Measurements from ENCODE around the gene ATG7. TPM values are rescaled to one million over a fixed set of nuclear protein-coding genes. Genes with fewer than 3 reads are reported as not detected.

The ATG7 gene
- total RNA-seq, 1 experiment from 2014 or later: 29.3 TPM

- peak; percentile 85 for ATAC-seq
- peak overlapping the region; percentile 30; the same call in 1 of the 2 replicates for H3K27ac ChIP-seq (ENCODE audit: low read depth, low read length)
- H3K27me3 ChIP-seq (ENCODE audit: insufficient read depth, low read length): no peaks in the 10 kb centered on the region
- ChIA-PET RAD21 (ENCODE audit: low non-redundant PET in 1 of 2, low total read pairs in 2 of 2, uncharacterized antibody in 2 of 2, unreplicated experiment in 2 of 2) (no interaction called here), CTCF (no interaction called here), POLR2A (interaction anchor here (1.2 kb wide), 1 partner anchor 17 kb away, joined by 4 read pairs; the partner anchor contains the start of gene ATG7)
- TF ChIP-seq ZFX (IDR thresholded peaks at IDR 0.05) (no peak), JUND (IDR thresholded peaks at IDR 0.05) (peak; percentile 69), SRF (IDR thresholded peaks at IDR 0.05; ENCODE audit: low read depth) (0 out of 2 replicates have a peak, but pooled peaks have one; percentile 37), RAD21 (IDR thresholded peaks at IDR 0.05; ENCODE audit: low read depth) (no peak), EZH2 (IDR thresholded peaks at IDR 0.05) (no peak), CEBPB (IDR thresholded peaks at IDR 0.05; ENCODE audit: low read depth) (peak; percentile 79), SP1 (IDR thresholded peaks at IDR 0.05; ENCODE audit: low read depth) (peak; percentile 57), ELF1 (IDR thresholded peaks at IDR 0.05; ENCODE audit: borderline replicate concordance, low read depth) (no peak), POLR2AphosphoS5 (IDR thresholded peaks at IDR 0.05; ENCODE audit: low read depth, low read length) (no peak), FOSL1 (IDR thresholded peaks at IDR 0.05; ENCODE audit: low read depth) (peak; percentile 78)
- DNase-seq (ENCODE audit: low read depth, low spot score): peak; percentile 18
- H3K4me3 ChIP-seq (replicated peaks in 1 of 2; ENCODE audit: low read depth in 1 of 2, low read length in 2 of 2): peak overlapping the region in 1 of 2 experiments; percentile 3; a peak in 1 of 4 replicates
- no TSS peak for BruUV-seq (replicated peaks)
- H2AFZ ChIP-seq (ENCODE audit: low read depth, low read length, poor library complexity, severe bottlenecking): no peak overlapping the region
- no peaks in the 10 kb centered on the region for H4K20me1 ChIP-seq (ENCODE audit: insufficient read depth)
- intact Hi-C loops (cut with micrococcal nuclease): no loop called here
- no peaks in the 10 kb centered on the region for H3K9me3 ChIP-seq (ENCODE audit: control insufficient read depth in 1 of 2, insufficient read depth in 1 of 2, low read depth in 1 of 2, low read length in 2 of 2)
- peak overlapping the region; percentile 42 for H3K4me2 ChIP-seq (ENCODE audit: low read length)
- no peaks in the 10 kb centered on the region for H3K9me2 ChIP-seq (ENCODE audit: insufficient read depth)
- H3K9ac ChIP-seq (ENCODE audit: low read length): peak overlapping the region; percentile 3; the same call in 1 of the 2 replicates
- H3K36me3 ChIP-seq (ENCODE audit: control insufficient read depth in 1 of 2, insufficient read depth in 2 of 2, low read length in 2 of 2): no peaks in the 10 kb centered on the region
- peaks cover 16 to 44% of the 10 kb centered on the region in 2 experiments for H3K4me1 ChIP-seq (ENCODE audit: control insufficient read depth in 1 of 2, insufficient read depth in 2 of 2, low read length in 2 of 2)
- H3K79me2 ChIP-seq (ENCODE audit: insufficient read depth, low read length): peaks cover 41% of the 10 kb centered on the region
Measured at GRCh38 chr3:11288786-11289637, 16.8 kb downstream of the ATG7 start.

GRCh38 chr3:11289864-11290263 is 17.7 kb downstream of the ATG7 start:
- DNase-seq (ENCODE audit: low read depth, low spot score) (no peak), ATAC-seq (no peak)
- Histone ChIP-seq H3K9me2 (ENCODE audit: insufficient read depth) (no peaks in the 10 kb centered on the region), H3K27me3 (ENCODE audit: insufficient read depth, low read length) (no peaks in the 10 kb centered on the region), H3K9ac (ENCODE audit: low read length) (no peak overlapping the region), H3K27ac (ENCODE audit: low read depth, low read length) (no peak overlapping the region), H3K79me2 (ENCODE audit: insufficient read depth, low read length) (peaks cover 46% of the 10 kb centered on the region), H2AFZ (ENCODE audit: low read depth, low read length, poor library complexity, severe bottlenecking) (no peak overlapping the region), H3K4me1 (ENCODE audit: control insufficient read depth in 1 of 2, insufficient read depth in 2 of 2, low read length in 2 of 2) (peaks cover 16 to 44% of the 10 kb centered on the region in 2 experiments), H3K9me3 (ENCODE audit: control insufficient read depth in 1 of 2, insufficient read depth in 1 of 2, low read depth in 1 of 2, low read length in 2 of 2) (no peaks in the 10 kb centered on the region), H4K20me1 (ENCODE audit: insufficient read depth) (no peaks in the 10 kb centered on the region), H3K4me3 (replicated peaks in 1 of 2; ENCODE audit: low read depth in 1 of 2, low read length in 2 of 2) (no peak overlapping the region), H3K4me2 (ENCODE audit: low read length) (no peak overlapping the region), H3K36me3 (ENCODE audit: control insufficient read depth in 1 of 2, insufficient read depth in 2 of 2, low read length in 2 of 2) (no peaks in the 10 kb centered on the region)
- intact Hi-C loops (cut with micrococcal nuclease): no loop called here
- RAD21 ChIA-PET (ENCODE audit: low non-redundant PET in 1 of 2, low total read pairs in 2 of 2, uncharacterized antibody in 2 of 2, unreplicated experiment in 2 of 2): no interaction called here
- CTCF ChIA-PET: no interaction called here
- POLR2A ChIA-PET: interaction anchor here (1.2 kb wide), 1 partner anchor 18 kb away, joined by 4 read pairs; the partner anchor contains the start of gene ATG7
- BruUV-seq (replicated peaks): no TSS peak
- TF ChIP-seq CEBPB (IDR thresholded peaks at IDR 0.05; ENCODE audit: low read depth) (no peak), RAD21 (IDR thresholded peaks at IDR 0.05; ENCODE audit: low read depth) (no peak), ZNF274 (IDR thresholded peaks at IDR 0.05; ENCODE audit: low read depth, low read length) (no peak), EGR1 (IDR thresholded peaks at IDR 0.05; ENCODE audit: low read depth) (no peak), ZBTB33 (IDR thresholded peaks at IDR 0.05; ENCODE audit: extremely low read depth, insufficient replicate concordance, low read length) (no peak), REST (IDR thresholded peaks at IDR 0.05; ENCODE audit: low read depth) (no peak), EZH2phosphoT487 (IDR thresholded peaks at IDR 0.05; ENCODE audit: borderline replicate concordance) (no peak), JUND (IDR thresholded peaks at IDR 0.05) (no peak)

All from HCT116 (cell line).